K562 (cell line): ENCODE results near the gene NUP98. TPM values are rescaled to one million over a fixed set of nuclear protein-coding genes. Genes with fewer than 3 reads are reported as not detected.

Source experiments
- ARNT ChIP-seq, 2 experiments: fragments of 450-650 bp; IDR thresholded peaks; 2 replicates each; pipeline ENCODE4 v1.6.1; 2016; ENCODE audit warnings: mild to moderate bottlenecking in 1 of 2
- CTBP1 ChIP-seq: fragments of 450-650 bp; IDR thresholded peaks from 2 replicates; pipeline ENCODE4 v1.6.1; 2016; ENCODE audit warnings: borderline replicate concordance
- CUX1 ChIP-seq: fragments of 200-800 bp; sonication (Bioruptor generic); IDR thresholded peaks from 2 replicates; pipeline ENCODE4 v1.6.1; 2016; ENCODE audit warnings: missing genetic modification characterization, missing compliant biosample characterization
- CXXC5 ChIP-seq: fragments of 250-450 bp; sonication (Bioruptor Pico); IDR thresholded peaks from 2 replicates; pipeline ENCODE4 v1.8.0; 2022; ENCODE audit warnings: inconsistent platforms, mild to moderate bottlenecking, moderate library complexity
- E2F8 ChIP-seq: fragments of 450-650 bp; IDR thresholded peaks from 2 replicates; pipeline ENCODE4 v1.7.1; 2018; ENCODE audit warnings: mild to moderate bottlenecking, low read depth; ENCODE audit not compliant: partially characterized antibody
- EP400 ChIP-seq: fragments of 450-650 bp; IDR thresholded peaks from 2 replicates; pipeline ENCODE4 v1.6.1; 2017; ENCODE audit warnings: antibody characterized with exemption, mild to moderate bottlenecking, moderate library complexity
- FOXJ3 ChIP-seq: sonication (generic); formaldehyde crosslinking; IDR thresholded peaks from 2 replicates; pipeline ENCODE4 v1.4.0; 2020; ENCODE audit warnings: mild to moderate bottlenecking, missing genetic modification reagents
- GATAD2B ChIP-seq: fragments of 450-650 bp; IDR thresholded peaks from 2 replicates; pipeline ENCODE4 v1.6.1; 2017; ENCODE audit warnings: mild to moderate bottlenecking, borderline replicate concordance
- HDAC1 ChIP-seq, 2 experiments: fragments of 450-650 bp; IDR thresholded peaks; 2 replicates each; pipeline ENCODE4 v1.6.1; 2016 to 2017; ENCODE audit warnings: inconsistent platforms in 1 of 2, mild to moderate bottlenecking in 1 of 2, moderate library complexity in 1 of 2
- KLF10 ChIP-seq: fragments of 250-450 bp; sonication (Bioruptor Pico); IDR thresholded peaks from 2 replicates; pipeline ENCODE4 v1.6.1; 2021; ENCODE audit warnings: matching md5 sums
- MAZ ChIP-seq, 2 experiments: fragments of 450-650 bp in 1 of 2; sonication (generic) in 1 of 2; formaldehyde crosslinking; IDR thresholded peaks in 1 of 2; conservative IDR thresholded peaks in 1 of 2; 2 replicates each; pipeline versions ENCODE4 v1.4.0 to v1.5.0; 2020; ENCODE audit warnings: mild to moderate bottlenecking in 1 of 2, missing genetic modification reagents in 1 of 2
- NKRF ChIP-seq: fragments of 450-650 bp; IDR thresholded peaks from 2 replicates; pipeline ENCODE4 v1.6.1; 2016; ENCODE audit warnings: borderline replicate concordance
- POLR2A ChIP-seq: fragments of 450-650 bp; conservative IDR thresholded peaks from 2 replicates; pipeline ENCODE4 v1.6.1; 2016
- PRMT5 ChIP-seq: sonication (generic); formaldehyde crosslinking; IDR thresholded peaks from 2 replicates; pipeline ENCODE4 v1.5.0; 2020; ENCODE audit warnings: missing genetic modification reagents
- RBM39 ChIP-seq: fragments of 200-400 bp; formaldehyde crosslinking; optimal IDR thresholded peaks from 2 replicates; pipeline ENCODE3; 2018; ENCODE audit warnings: low read depth, low read length
- SAFB ChIP-seq: fragments of 200-400 bp; formaldehyde crosslinking; IDR thresholded peaks from 2 replicates; pipeline ENCODE4 v1.6.1; 2017; ENCODE audit warnings: low read depth, low read length, borderline replicate concordance
- SMC3 ChIP-seq: conservative IDR thresholded peaks from 2 replicates; pipeline ENCODE4 v1.6.1; 2011; ENCODE audit warnings: low read depth, low read length, improper control_type of control experiment; ENCODE audit not compliant: insufficient read depth
- polyA plus RNA-seq, 8 experiments: library from polyadenylated mRNA; depleted of rRNA in 4 of 8; stranded (reverse) in 5 of 8; unstranded in 3 of 8; fragments of >200 nt; fragmentation: Nextera tagmentation in 2 of 8; fragmentation: Illumina TruSeq in 1 of 8; extraction: Ambion mirVana in 2 of 8; extraction: Trizol in 1 of 8; gene quantifications; 2 replicates each; pipeline versions ENCODE4 v1.2.1 to v1.2.3, GENCODE V29; 2011 to 2014; ENCODE audit warnings: inconsistent platforms in 1 of 8, missing spikeins in 1 of 8
- total RNA-seq, 7 experiments: library from RNA; depleted of rRNA in 6 of 7; stranded (reverse); fragments of >200 nt in 6 of 7; fragmentation: Illumina TruSeq in 2 of 7; extraction: Trizol in 2 of 7; gene quantifications; 2 replicates each; pipeline versions ENCODE4 v1.2.1 to v1.2.3, GENCODE V29; 2011 to 2021; ENCODE audit warnings: low replicate concordance in 1 of 7

The NUP98 gene
- total and polyA plus RNA-seq, 9 of the 15 experiments (the other 6 are each of a cell fraction or from before 2014, with no cell fraction given) = 45.1 to 196 (median 130) TPM

- TF ChIP-seq PRMT5 (CRISPR knock-in tag) (no peak), MAZ (CRISPR knock-in tag; conservative IDR thresholded peaks at IDR 0.05 in 1 of 2, IDR thresholded peaks at IDR 0.05 in 1 of 2) (peak in 1 of 2 experiments; percentile 69; a peak in 2 of 4 replicates), POLR2A (peak; percentile 46), FOXJ3 (CRISPR knock-in tag) (no peak), KLF10 (CRISPR knock-in tag) (no peak), CTBP1 (peak; percentile 94), HDAC1 (IDR thresholded peaks at IDR 0.05) (peak in 1 of 2 experiments; percentile 12; a peak in 3 of 4 replicates), SAFB (peak; percentile 77), ARNT (IDR thresholded peaks at IDR 0.05) (0 out of 4 replicates have a peak, but pooled peaks of 1 of the 2 experiments have one; percentile 25), CUX1 (no peak), CXXC5 (peak; percentile 39; the same call in 1 of the 2 replicates), SMC3 (peak; percentile 57), NKRF (peak; percentile 17; the same call in 1 of the 2 replicates), RBM39 (no peak), EP400 (0 out of 2 replicates have a peak, but pooled peaks have one; percentile 45), E2F8 (peak; percentile 56), GATAD2B (no peak; the same call in 1 of the 2 replicates)
These were observed 10.8 kb upstream of the NUP98 start, which contains the start of gene PGAP2 (continued) for GRCh38 chr11:3807909-3808860.
